ENCODE results near the gene F2R. TPM values are rescaled to one million over a fixed set of nuclear protein-coding genes. Genes with fewer than 3 reads are reported as not detected.
A peak's percentile ranks its signal among the peaks of the same experiment; 100 is the strongest.

The F2R gene
- total RNA-seq, 2 donors from 2014 or later, result 3.6 to 20.4 TPM

GRCh38 chr5:76683816-76684731 lies 31.9 kb upstream of the F2R start:
- Mint-ChIP-seq H3K27ac (peak overlapping the region; percentile 41), H3K27me3 (no peaks in the 10 kb centered on the region), H3K4me1 (peaks cover 7% of the 10 kb centered on the region), H3K36me3 (ENCODE audit: low read depth) (peaks cover 13% of the 10 kb centered on the region), H3K4me3 (peak overlapping the region; percentile 31)
- ATAC-seq, result no peak
- DNase-seq, result no peak
- H3K9me3 ChIP-seq (ENCODE audit: control insufficient read depth, low read length, poor library complexity, severe bottlenecking), result no peaks in the 10 kb centered on the region

GRCh38 chr5:76684756-76685519 lies 31.0 kb upstream of the F2R start:
- Mint-ChIP-seq H3K4me3 (no peak overlapping the region), H3K27me3 (no peaks in the 10 kb centered on the region), H3K4me1 (peaks cover 8% of the 10 kb centered on the region), H3K36me3 (ENCODE audit: low read depth) (peaks cover 13% of the 10 kb centered on the region), H3K27ac (peak overlapping the region; percentile 41)
- DNase-seq (no peak), ATAC-seq (no peak)
- no peaks in the 10 kb centered on the region for H3K9me3 ChIP-seq (ENCODE audit: control insufficient read depth, low read length, poor library complexity, severe bottlenecking)

GRCh38 chr5:76685704-76686103 lies 30.2 kb upstream of the F2R start:
- Mint-ChIP-seq H3K36me3 (ENCODE audit: low read depth) (peaks cover 13% of the 10 kb centered on the region), H3K27me3 (no peaks in the 10 kb centered on the region), H3K4me3 (peak overlapping the region; percentile 49), H3K27ac (peak overlapping the region; percentile 11), H3K4me1 (peaks cover 10% of the 10 kb centered on the region)
- ATAC-seq, result no peak
- DNase-seq, result no peak
- no peaks in the 10 kb centered on the region for H3K9me3 ChIP-seq (ENCODE audit: control insufficient read depth, low read length, poor library complexity, severe bottlenecking)

GRCh38 chr5:76688212-76688611 lies 27.7 kb upstream of the F2R start:
- ATAC-seq, result no peak
- H3K9me3 ChIP-seq (ENCODE audit: control insufficient read depth, low read length, poor library complexity, severe bottlenecking), result no peaks in the 10 kb centered on the region
- peaks cover 12% of the 10 kb centered on the region for H3K36me3 Mint-ChIP-seq (ENCODE audit: low read depth)
- no peak overlapping the region for H3K4me3 Mint-ChIP-seq
- no peaks in the 10 kb centered on the region for H3K27me3 Mint-ChIP-seq
- peaks cover 10% of the 10 kb centered on the region for H3K4me1 Mint-ChIP-seq
- DNase-seq, result no peak
- peak overlapping the region; percentile 49 for H3K27ac Mint-ChIP-seq

GRCh38 chr5:76688836-76689235 lies 27.1 kb upstream of the F2R start:
- DNase-seq, result no peak
- peaks cover 10% of the 10 kb centered on the region for H3K4me1 Mint-ChIP-seq
- H3K4me3 Mint-ChIP-seq, result no peak overlapping the region
- H3K36me3 Mint-ChIP-seq (ENCODE audit: low read depth), result peaks cover 10% of the 10 kb centered on the region
- H3K27me3 Mint-ChIP-seq, result no peaks in the 10 kb centered on the region
- no peak for ATAC-seq
- H3K9me3 ChIP-seq (ENCODE audit: control insufficient read depth, low read length, poor library complexity, severe bottlenecking), result no peaks in the 10 kb centered on the region
- H3K27ac Mint-ChIP-seq, result no peak overlapping the region

GRCh38 chr5:76689321-76690036 lies 26.4 kb upstream of the F2R start:
- H3K9me3 ChIP-seq (ENCODE audit: control insufficient read depth, low read length, poor library complexity, severe bottlenecking), result no peaks in the 10 kb centered on the region
- Mint-ChIP-seq H3K36me3 (ENCODE audit: low read depth) (peaks cover 7% of the 10 kb centered on the region), H3K4me1 (peaks cover 7% of the 10 kb centered on the region), H3K27ac (peak overlapping the region; percentile 21), H3K4me3 (no peak overlapping the region), H3K27me3 (no peaks in the 10 kb centered on the region)
- no peak for ATAC-seq
- no peak for DNase-seq

- H3K4me1 Mint-ChIP-seq, result peaks cover 5% of the 10 kb centered on the region
- ATAC-seq (no peak), DNase-seq (no peak)
- no peak overlapping the region for H3K4me3 Mint-ChIP-seq
- H3K27me3 Mint-ChIP-seq, result no peaks in the 10 kb centered on the region
- H3K27ac Mint-ChIP-seq, result peak overlapping the region; percentile 21
- H3K9me3 ChIP-seq (ENCODE audit: control insufficient read depth, low read length, poor library complexity, severe bottlenecking), result no peaks in the 10 kb centered on the region
- H3K36me3 Mint-ChIP-seq (ENCODE audit: low read depth), result peaks cover 7% of the 10 kb centered on the region
Observed at GRCh38 chr5:76690037-76690679, 25.8 kb upstream of the F2R start.

GRCh38 chr5:76690704-76691466 lies 25.0 kb upstream of the F2R start:
- H3K9me3 ChIP-seq (ENCODE audit: control insufficient read depth, low read length, poor library complexity, severe bottlenecking), result no peaks in the 10 kb centered on the region
- Mint-ChIP-seq H3K27me3 (no peaks in the 10 kb centered on the region), H3K4me1 (peaks cover 5% of the 10 kb centered on the region), H3K36me3 (ENCODE audit: low read depth) (peaks cover 5% of the 10 kb centered on the region), H3K4me3 (no peak overlapping the region), H3K27ac (no peak overlapping the region)
- DNase-seq, result no peak
- ATAC-seq, result no peak

GRCh38 chr5:76691467-76692273 lies 24.3 kb upstream of the F2R start:
- no peak overlapping the region for H3K4me3 Mint-ChIP-seq
- H3K9me3 ChIP-seq (ENCODE audit: control insufficient read depth, low read length, poor library complexity, severe bottlenecking), result no peaks in the 10 kb centered on the region
- H3K27ac Mint-ChIP-seq, result no peak overlapping the region
- H3K27me3 Mint-ChIP-seq, result no peaks in the 10 kb centered on the region
- no peak for DNase-seq
- peaks cover 5% of the 10 kb centered on the region for H3K4me1 Mint-ChIP-seq
- H3K36me3 Mint-ChIP-seq (ENCODE audit: low read depth), result peaks cover 6% of the 10 kb centered on the region
- ATAC-seq, result no peak

- H3K27me3 Mint-ChIP-seq, result no peaks in the 10 kb centered on the region
- no peak for DNase-seq
- no peaks in the 10 kb centered on the region for H3K9me3 ChIP-seq (ENCODE audit: control insufficient read depth, low read length, poor library complexity, severe bottlenecking)
- H3K27ac Mint-ChIP-seq, result no peak overlapping the region
- no peak for ATAC-seq
- H3K4me1 Mint-ChIP-seq, result peaks cover 5% of the 10 kb centered on the region
- peaks cover 3% of the 10 kb centered on the region for H3K36me3 Mint-ChIP-seq (ENCODE audit: low read depth)
- H3K4me3 Mint-ChIP-seq, result no peak overlapping the region
Observed at GRCh38 chr5:76692274-76692540, 23.7 kb upstream of the F2R start.

- DNase-seq (no peak), ATAC-seq (no peak)
- no peak overlapping the region for H3K27ac Mint-ChIP-seq
- no peaks in the 10 kb centered on the region for H3K9me3 ChIP-seq (ENCODE audit: control insufficient read depth, low read length, poor library complexity, severe bottlenecking)
- peaks cover 3% of the 10 kb centered on the region for H3K36me3 Mint-ChIP-seq (ENCODE audit: low read depth)
- H3K4me1 Mint-ChIP-seq, result peaks cover 5% of the 10 kb centered on the region
- no peak overlapping the region for H3K4me3 Mint-ChIP-seq
- H3K27me3 Mint-ChIP-seq, result no peaks in the 10 kb centered on the region
Observed at GRCh38 chr5:76692651-76693050, 23.3 kb upstream of the F2R start.

- Mint-ChIP-seq H3K27ac (no peak overlapping the region), H3K36me3 (ENCODE audit: low read depth) (peaks cover 3% of the 10 kb centered on the region), H3K27me3 (no peaks in the 10 kb centered on the region), H3K4me3 (no peak overlapping the region), H3K4me1 (peaks cover 5% of the 10 kb centered on the region)
- DNase-seq (no peak), ATAC-seq (no peak)
- H3K9me3 ChIP-seq (ENCODE audit: control insufficient read depth, low read length, poor library complexity, severe bottlenecking), result no peaks in the 10 kb centered on the region
Observed at GRCh38 chr5:76693141-76693540, 22.8 kb upstream of the F2R start.
